GM11168 (cell line): Measurements from ENCODE around the gene AURKAIP1.

ENCODE experiments used
- in situ Hi-C: fragments of 300-500 bp; cut with MboI; formaldehyde crosslinking; loops from one replicate; pipeline ENCODE4 v1.12.0; 2022; ENCODE audit warnings: low sequenced_read_pairs; ENCODE audit not compliant: unreplicated experiment

The AURKAIP1 gene

GRCh38 chr1:1351511-1352427 lies 23.2 kb downstream of the AURKAIP1 start:
- in situ Hi-C loops: no loop called here

- in situ Hi-C loops: no loop called here
These were observed 25.6 kb downstream of the AURKAIP1 start, which contains the start of gene DVL1 for GRCh38 chr1:1349256-1350012. DVL1 (minus strand) TSS chr1:1349418; CDS start chr1:1349065, 353 bp downstream.

DNA sequence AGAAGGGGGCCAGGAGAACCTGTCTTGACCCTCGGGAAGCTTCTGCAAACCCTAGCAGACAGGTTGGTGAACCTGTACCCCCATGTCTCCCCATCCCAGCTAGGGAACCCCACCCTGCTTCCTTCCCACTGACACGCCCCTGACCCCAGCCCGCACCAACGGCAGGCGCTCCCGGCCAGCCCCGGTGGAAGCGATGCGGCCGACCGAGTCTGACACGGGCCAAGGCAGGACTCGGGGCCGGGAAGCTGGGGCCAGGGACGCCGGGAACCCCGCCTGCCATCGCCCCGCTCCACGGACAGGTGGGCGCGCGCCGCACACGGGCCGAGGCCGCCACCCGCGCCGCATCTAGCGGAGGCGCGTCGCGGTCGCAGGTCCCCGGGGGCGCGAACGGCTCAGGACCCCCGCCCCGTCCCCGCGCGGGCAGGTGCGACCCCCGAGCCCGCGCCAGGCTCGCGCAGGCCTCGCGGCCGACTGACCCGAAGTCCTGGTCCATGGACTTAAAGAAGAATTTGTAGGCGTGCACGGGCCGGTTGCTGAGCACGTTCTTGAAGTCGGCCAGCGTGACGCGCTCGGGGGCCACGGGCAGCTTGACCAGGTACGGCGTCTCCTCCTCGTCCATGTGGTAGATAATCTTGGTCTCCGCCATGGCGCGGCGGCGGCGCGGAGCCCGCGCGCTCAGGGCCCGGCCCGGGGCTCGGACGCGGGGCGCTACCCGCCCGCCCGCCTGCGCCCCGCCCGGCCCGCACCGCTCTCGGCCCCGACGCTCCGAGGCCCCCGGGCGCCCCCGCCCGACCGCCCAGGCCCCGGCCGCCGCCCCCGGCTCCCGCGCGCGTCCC lies 26.4 kb downstream of the AURKAIP1 start:
- in situ Hi-C loops: no loop called here

GRCh38 chr1:1347663-1348419 lies 27.2 kb downstream of the AURKAIP1 start:
- in situ Hi-C loops: no loop called here

DNA sequence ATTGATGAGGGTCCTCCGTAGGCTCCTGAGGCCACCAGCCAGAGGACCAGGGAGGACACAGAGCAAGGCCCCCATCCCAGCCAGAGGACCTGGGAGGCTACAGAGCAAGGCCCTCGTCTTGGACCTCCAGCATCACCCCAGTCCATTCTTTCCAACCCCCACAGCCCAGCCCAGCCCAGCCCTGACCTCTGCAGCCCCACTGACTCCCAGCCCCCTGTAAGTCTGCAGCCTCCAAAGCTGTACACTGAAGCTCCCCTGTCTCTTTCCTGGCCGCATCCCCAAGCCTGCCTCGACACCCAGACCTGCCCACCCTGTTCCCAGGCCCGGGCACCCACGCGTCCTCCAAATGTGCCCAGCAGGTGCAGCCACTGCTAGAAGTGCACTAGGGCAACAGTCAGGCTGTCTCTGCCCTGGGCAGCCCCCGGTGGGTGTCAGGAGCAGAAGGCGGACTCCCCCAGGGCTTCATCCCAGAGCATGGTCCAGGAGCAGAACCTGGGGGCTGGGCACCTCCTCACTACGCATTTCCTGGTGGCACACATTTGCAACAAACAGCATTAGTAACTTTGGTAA lies 27.9 kb downstream of the AURKAIP1 start:
- in situ Hi-C loops: no loop called here

- in situ Hi-C loops: no loop called here
These were observed 28.5 kb downstream of the AURKAIP1 start for GRCh38 chr1:1346501-1346890.

DNA sequence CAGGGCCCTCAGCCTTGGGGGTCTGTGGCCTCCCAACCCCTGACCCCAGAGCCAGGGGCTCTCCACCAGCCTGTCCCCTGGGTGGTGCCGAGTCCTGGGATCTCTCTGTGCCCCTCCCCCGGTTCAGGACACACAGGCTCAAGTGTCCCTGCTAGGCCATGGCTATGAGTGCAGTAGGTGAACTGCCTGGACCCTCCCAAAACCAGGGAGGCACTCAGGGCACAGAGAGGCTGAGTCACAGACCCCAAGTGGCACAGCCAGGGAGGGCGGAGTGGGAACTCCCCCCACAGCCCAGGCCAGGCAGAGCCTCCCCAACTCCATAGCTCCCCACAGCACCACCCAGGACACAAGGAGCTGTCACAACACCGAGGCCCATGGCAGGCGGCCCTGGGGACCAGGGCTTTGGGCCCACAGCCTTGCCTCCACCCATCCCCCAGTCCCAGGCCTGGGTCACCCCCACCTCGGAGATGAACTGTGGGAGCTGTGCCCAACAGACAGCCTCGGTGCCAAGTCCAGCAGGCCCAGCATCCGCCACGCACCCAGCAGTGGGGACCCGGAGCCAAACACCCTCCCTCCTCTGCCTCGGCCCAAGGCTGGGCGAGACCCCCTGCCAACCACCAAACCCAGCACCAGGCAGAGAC lies 29.0 kb downstream of the AURKAIP1 start:
- in situ Hi-C loops: no loop called here

DNA sequence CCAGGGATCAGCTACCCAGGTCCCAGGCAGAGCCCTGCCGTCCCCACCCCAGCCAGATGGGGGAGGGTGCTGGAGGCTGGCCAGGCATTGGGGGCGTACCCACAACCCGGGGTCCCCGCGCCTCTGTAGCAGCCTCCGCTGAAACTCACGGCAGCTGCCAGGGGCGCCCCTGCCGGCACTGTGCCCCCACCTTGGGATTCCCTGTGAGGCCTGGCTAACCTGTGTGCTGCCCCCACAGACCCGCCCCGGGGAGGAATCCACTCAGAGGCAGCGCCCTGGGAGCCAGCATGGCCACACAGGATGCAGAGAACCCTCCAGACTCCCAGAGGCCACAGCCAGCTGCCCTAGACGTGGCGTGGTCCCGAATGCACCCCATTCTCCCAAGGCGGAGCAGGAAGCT lies 29.6 kb downstream of the AURKAIP1 start:
- in situ Hi-C loops: no loop called here

GRCh38 chr1:1344655-1345361 lies 30.2 kb downstream of the AURKAIP1 start:
- in situ Hi-C loops: no loop called here

GRCh38 chr1:1343811-1344421 lies 31.1 kb downstream of the AURKAIP1 start:
- in situ Hi-C loops: no loop called here

GRCh38 chr1:1342584-1343115 lies 32.4 kb downstream of the AURKAIP1 start:
- in situ Hi-C loops: no loop called here

GRCh38 chr1:1342061-1342562 lies 32.9 kb downstream of the AURKAIP1 start:
- in situ Hi-C loops: no loop called here

DNA sequence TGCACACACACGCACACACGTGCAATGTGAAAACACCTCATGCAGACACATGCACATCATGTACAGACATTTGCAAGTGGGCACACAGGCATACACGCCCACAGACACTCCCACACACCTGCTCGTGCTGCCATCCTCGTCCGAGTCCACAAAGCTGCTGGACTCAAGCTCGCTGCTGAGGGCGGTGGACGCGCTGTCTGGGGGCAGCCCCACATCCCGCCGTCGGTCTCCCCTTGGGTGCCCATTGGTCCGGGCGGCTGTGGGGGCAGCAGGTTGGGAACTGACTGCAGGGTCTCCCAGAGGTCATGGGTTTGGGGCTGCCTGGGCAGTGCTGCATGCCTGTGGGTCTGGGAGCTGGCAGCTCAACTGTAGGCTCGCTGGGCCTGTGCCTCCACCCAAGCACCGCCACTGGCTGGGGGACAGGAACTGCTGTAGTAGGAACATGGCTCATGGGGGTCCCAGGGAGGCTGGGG lies 33.4 kb downstream of the AURKAIP1 start:
- in situ Hi-C loops: no loop called here

- in situ Hi-C loops: no loop called here
These were observed 34.0 kb downstream of the AURKAIP1 start for GRCh38 chr1:1340791-1341548.

DNA sequence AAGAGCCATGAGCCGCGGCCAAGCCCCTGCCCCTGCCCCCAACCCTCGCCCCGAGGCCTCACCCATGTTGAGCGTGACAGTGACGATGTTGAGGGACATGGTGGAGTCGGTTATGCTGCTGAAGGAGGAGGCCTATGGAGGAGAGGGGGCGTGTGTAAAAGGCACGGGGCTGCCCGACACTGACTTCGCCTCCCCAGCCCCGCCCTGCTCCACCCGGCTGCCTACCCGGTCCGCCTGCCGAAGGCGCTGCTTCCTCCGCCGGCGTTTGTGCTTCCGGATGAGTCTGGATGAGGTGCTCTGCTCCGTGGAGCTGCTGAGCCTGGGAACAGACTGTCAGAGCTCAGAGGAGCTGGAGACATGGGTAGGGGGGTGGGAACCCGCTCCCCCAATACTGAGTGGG lies 34.8 kb downstream of the AURKAIP1 start:
- in situ Hi-C loops: no loop called here

DNA sequence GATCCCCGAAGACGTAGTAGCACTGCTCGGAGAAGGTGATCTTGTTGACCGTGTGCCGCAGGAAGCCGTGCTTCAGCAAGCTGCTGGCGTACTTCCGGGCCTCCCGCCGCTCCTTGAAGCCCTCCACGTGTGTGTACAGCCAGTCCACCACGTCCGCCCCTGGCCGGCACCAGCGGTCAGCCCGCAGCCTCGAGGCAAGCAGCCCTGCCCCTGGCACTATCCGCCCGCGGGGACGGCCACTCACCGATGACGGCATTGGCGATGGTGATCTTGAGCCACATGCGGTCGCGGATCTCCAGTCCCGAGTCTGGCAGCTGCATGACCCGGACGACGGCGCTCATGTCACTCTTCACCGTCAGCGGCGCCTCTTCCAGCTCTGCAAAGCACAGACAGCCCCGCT lies 36.7 kb downstream of the AURKAIP1 start:
- in situ Hi-C loops: no loop called here

DNA sequence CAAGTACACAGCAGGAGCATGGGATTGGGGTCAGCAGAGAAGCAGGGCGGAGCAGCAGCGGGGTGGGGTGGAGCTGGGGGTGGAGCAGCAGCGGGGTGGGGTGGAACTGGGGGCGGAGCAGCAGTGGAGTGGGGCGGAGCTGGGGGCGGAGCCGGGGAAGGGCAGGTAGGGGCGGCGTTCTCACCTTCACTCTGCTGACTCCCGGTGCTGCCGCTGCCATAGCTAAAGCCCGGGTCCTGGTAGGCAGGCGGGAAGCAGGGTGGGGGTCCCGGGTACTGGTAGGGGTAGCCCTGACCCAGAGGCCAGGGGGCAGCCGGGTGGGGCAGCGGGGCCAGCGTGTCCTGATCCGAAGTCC lies 37.2 kb downstream of the AURKAIP1 start:
- in situ Hi-C loops: no loop called here
